Measurements from ENCODE around the gene KRT2.

The KRT2 gene

GRCh38 chr12:52651726-52652261, at the start of gene KRT2:
Gene KRT2, minus strand, starts transcription at chr12:52652211. Its CDS starts 69 bp downstream, at chr12:52652142.
- no peak for DNase-seq

- no peak for DNase-seq
Observed at GRCh38 chr12:52701281-52701680, 49.3 kb upstream of the KRT2 start.

- DNase-seq, result no peak
Observed at GRCh38 chr12:52699960-52700359, 47.9 kb upstream of the KRT2 start.

- no peak for DNase-seq
Observed at GRCh38 chr12:52699373-52699772, 47.4 kb upstream of the KRT2 start.

- no peak for DNase-seq
Observed at GRCh38 chr12:52698651-52699340, 46.8 kb upstream of the KRT2 start.

- no peak for DNase-seq
Observed at GRCh38 chr12:52697058-52697582, 45.1 kb upstream of the KRT2 start.

- no peak for DNase-seq
Observed at GRCh38 chr12:52696588-52696987, 44.6 kb upstream of the KRT2 start.

- no peak for DNase-seq
Observed at GRCh38 chr12:52695039-52695438, 43.0 kb upstream of the KRT2 start.

GRCh38 chr12:52694151-52694550, 42.1 kb upstream of the KRT2 start:
- DNase-seq, result no peak

GRCh38 chr12:52693261-52693660, 41.2 kb upstream of the KRT2 start:
- DNase-seq, result no peak

GRCh38 chr12:52692254-52692653, 40.2 kb upstream of the KRT2 start:
- DNase-seq, result peak; percentile 17

- DNase-seq, result no peak
Observed at GRCh38 chr12:52691841-52692150, 39.8 kb upstream of the KRT2 start.

GRCh38 chr12:52691076-52691840, 39.2 kb upstream of the KRT2 start:
- DNase-seq, result no peak

GRCh38 chr12:52690351-52691075, 38.5 kb upstream of the KRT2 start:
- DNase-seq, result no peak

- DNase-seq, result no peak
Observed at GRCh38 chr12:52689936-52690335, 37.9 kb upstream of the KRT2 start.

GRCh38 chr12:52689239-52689638, 37.2 kb upstream of the KRT2 start:
- no peak for DNase-seq

- DNase-seq, result no peak
Observed at GRCh38 chr12:52688481-52688880, 36.5 kb upstream of the KRT2 start.

GRCh38 chr12:52687497-52688385, 35.7 kb upstream of the KRT2 start:
- no peak for DNase-seq

- no peak for DNase-seq
Observed at GRCh38 chr12:52686756-52687487, 34.9 kb upstream of the KRT2 start.

GRCh38 chr12:52686063-52686462, 34.1 kb upstream of the KRT2 start:
- DNase-seq, result no peak

- DNase-seq, result no peak
Observed at GRCh38 chr12:52685406-52685890, 33.4 kb upstream of the KRT2 start.

GRCh38 chr12:52684431-52684830, 32.4 kb upstream of the KRT2 start:
- DNase-seq, result no peak

Measured in OCI-M1 (cell line).